Suprapubic skin (tissue), 4 donors: ENCODE results near the gene CSE1L. TPM values are rescaled to one million over a fixed set of nuclear protein-coding genes. Genes with fewer than 3 reads are reported as not detected.

Experiments used
- DNase-seq, 2 donors: peaks; one replicate each; pipeline ENCODE4 v3.0.0-alpha.2; 2019; ENCODE audit warnings: low spot score in 2 of 2
- H3K27ac ChIP-seq: fragments of 200-600 bp; sonication (generic); one replicate; pipeline ENCODE4 v1.5.1; 2019
- H3K27me3 ChIP-seq: fragments of 200-600 bp; sonication (generic); one replicate; pipeline ENCODE4 v1.5.1; 2019
- H3K36me3 ChIP-seq: fragments of 200-600 bp; sonication (generic); one replicate; pipeline ENCODE4 v1.5.1; 2019
- H3K4me1 ChIP-seq: fragments of 200-600 bp; sonication (generic); one replicate; pipeline ENCODE4 v1.5.1; 2019
- H3K4me3 ChIP-seq: fragments of 200-600 bp; sonication (generic); one replicate; pipeline ENCODE4 v1.5.1; 2019; ENCODE audit warnings: mild to moderate bottlenecking
- H3K9me3 ChIP-seq: fragments of 200-600 bp; sonication (generic); one replicate; pipeline ENCODE4 v1.5.1; 2019
- EP300 ChIP-seq: sonication (generic); formaldehyde crosslinking; IDR thresholded peaks from one replicate; pipeline ENCODE4 v1.6.1; 2017; ENCODE audit warnings: antibody characterized with exemption
- POLR2A ChIP-seq, 2 donors: fragments of 450-650 bp; IDR thresholded peaks; one replicate each; pipeline ENCODE4 v1.6.1; 2017; ENCODE audit warnings: antibody characterized with exemption in 2 of 2, mild to moderate bottlenecking in 2 of 2, moderate library complexity in 2 of 2
- POLR2AphosphoS5 ChIP-seq, 3 donors: sonication (generic); formaldehyde crosslinking; IDR thresholded peaks; one replicate each; pipeline ENCODE4 v1.6.1; 2017; ENCODE audit warnings: antibody characterized with exemption in 3 of 3
- WGBS: methylation state at CpG from one replicate; pipeline ENCODE4 v1.1.5; 2018; 5-methylcytosine and 5-hydroxymethylcytosine counted together
- total RNA-seq, 4 donors: library from RNA; depleted of rRNA; stranded (reverse); fragments of >200 nt; gene quantifications; one replicate each; pipeline ENCODE4 v1.1.0, GENCODE V29; 2016
- TF ChIP-seq, protein P1 (sequence below), 2 donors: fragments of 200-600 bp in 1 of 2; fragments of 450-650 bp in 1 of 2; sonication (generic) in 1 of 2; IDR thresholded peaks; one replicate each; pipeline ENCODE4 v1.5.1; 2016 to 2019; ENCODE audit warnings: antibody characterized with exemption in 2 of 2, mild to moderate bottlenecking in 1 of 2, moderate library complexity in 1 of 2

Gene CSE1L
- total RNA-seq, 4 donors from 2014 or later: 38.4 to 47.0 (median 42.6) TPM

DNA sequence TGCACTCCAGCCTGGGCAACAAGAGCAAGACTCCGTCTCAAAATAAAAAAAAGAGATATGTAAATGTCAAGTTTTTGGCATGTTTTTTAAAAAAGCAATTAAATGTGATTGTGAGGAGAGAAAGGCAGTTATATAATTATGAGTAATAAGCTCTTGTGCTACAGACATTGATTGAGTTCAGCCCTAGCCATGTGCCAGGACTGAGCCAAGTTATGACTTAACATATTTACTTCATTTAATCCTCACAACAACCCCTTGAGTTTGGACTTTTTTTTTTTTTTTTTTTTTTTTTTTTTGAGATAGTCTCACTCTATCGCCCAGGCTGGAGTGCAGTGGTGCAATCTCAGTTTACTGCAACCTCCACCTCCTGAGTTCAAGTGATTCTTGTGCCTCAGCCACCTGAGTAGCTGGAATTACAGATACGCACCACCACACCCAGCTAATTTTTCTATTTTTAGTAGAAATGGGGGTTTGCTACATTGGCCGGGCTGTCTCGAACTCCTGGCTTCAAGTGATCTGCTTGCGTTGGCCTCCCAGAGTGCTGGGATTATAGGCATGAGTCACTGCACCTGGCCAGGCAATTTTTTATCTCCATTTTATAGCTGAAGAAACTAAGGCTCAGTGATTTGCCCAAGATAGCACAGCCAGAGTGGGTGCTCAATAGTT is 15.0 kb upstream of the CSE1L start:
- no peaks in the 10 kb centered on the region for H3K4me1 ChIP-seq
- H3K27me3 ChIP-seq: no peaks in the 10 kb centered on the region
- TF ChIP-seq, protein P1, sequence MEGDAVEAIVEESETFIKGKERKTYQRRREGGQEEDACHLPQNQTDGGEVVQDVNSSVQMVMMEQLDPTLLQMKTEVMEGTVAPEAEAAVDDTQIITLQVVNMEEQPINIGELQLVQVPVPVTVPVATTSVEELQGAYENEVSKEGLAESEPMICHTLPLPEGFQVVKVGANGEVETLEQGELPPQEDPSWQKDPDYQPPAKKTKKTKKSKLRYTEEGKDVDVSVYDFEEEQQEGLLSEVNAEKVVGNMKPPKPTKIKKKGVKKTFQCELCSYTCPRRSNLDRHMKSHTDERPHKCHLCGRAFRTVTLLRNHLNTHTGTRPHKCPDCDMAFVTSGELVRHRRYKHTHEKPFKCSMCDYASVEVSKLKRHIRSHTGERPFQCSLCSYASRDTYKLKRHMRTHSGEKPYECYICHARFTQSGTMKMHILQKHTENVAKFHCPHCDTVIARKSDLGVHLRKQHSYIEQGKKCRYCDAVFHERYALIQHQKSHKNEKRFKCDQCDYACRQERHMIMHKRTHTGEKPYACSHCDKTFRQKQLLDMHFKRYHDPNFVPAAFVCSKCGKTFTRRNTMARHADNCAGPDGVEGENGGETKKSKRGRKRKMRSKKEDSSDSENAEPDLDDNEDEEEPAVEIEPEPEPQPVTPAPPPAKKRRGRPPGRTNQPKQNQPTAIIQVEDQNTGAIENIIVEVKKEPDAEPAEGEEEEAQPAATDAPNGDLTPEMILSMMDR (IDR thresholded peaks at IDR 0.05): no peak
- TF ChIP-seq POLR2A (IDR thresholded peaks at IDR 0.05): no peak
- no peak for TF ChIP-seq POLR2AphosphoS5 (IDR thresholded peaks at IDR 0.05)
- no peak for TF ChIP-seq EP300
- 53% methylated on average over 6 of the region's 6 CpGs for WGBS
- H3K36me3 ChIP-seq: peaks cover 77% of the 10 kb centered on the region
- H3K27ac ChIP-seq: no peak overlapping the region
- no peaks in the 10 kb centered on the region for H3K9me3 ChIP-seq
- no peak overlapping the region for H3K4me3 ChIP-seq
- peak in 1 of 2 donors; percentile 41 for DNase-seq

DNA sequence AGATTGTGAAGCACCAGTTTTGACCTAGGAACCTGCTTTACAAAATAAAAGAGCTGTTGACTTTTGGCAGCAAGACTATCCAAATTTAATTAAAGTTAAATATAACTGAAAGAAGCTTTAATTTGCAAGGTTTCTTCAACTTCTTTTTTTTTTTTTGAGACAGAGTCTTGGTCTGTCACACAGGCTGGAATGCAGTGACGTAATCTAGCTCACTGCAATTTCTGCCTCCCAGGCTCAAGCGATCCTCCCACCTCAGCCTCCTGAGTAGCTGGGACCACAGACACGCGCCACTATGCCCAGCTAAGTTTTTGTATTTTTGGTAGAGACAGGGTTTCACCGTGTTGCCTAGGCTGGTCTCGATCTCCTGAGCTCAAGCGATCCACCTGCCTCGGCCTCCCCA is 13.7 kb upstream of the CSE1L start:
- WGBS: 93% methylated on average over 8 of the region's 8 CpGs

DNA sequence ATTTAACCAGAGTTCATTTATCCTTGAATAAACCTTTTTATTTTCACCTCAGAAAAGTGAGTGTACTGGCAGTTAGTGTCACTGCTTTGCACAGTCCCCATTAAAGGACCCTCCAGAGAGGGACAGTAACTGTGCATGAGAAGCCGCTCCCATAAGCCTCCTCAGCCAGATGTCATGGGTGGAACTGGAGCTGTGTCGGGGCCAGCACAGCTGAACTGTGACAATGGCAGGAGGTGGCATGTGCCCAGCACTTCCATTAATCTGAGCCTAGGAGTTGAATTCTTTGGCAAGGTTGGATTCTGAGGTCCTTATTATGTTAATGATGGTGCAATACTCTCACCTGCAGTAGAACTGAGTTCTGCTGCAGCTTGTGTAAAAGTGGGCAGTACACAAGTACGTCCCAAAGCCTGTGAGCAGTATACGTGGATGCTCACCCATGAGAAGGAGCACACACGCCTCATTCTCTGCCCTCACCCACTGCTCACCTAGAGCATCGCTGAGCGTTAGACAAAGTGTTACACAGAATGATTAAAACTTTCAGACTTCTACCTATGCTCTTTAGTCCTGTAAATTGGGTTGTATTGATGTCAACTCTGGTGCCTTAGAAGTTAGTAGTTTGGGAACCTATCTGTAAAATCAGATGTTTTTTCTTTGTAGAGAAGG is 11.9 kb upstream of the CSE1L start:
- Histone ChIP-seq H3K4me1 (no peaks in the 10 kb centered on the region), H3K4me3 (no peak overlapping the region), H3K36me3 (peaks cover 48% of the 10 kb centered on the region), H3K27me3 (no peaks in the 10 kb centered on the region), H3K27ac (no peak overlapping the region), H3K9me3 (no peaks in the 10 kb centered on the region)
- DNase-seq: peak in 1 of 2 donors; percentile 38
- 84% methylated on average over 7 of the region's 7 CpGs for WGBS
- TF ChIP-seq POLR2A (IDR thresholded peaks at IDR 0.05) (no peak), POLR2AphosphoS5 (IDR thresholded peaks at IDR 0.05) (no peak)

More for the DNA sequence above, 13.7 kb upstream of the CSE1L start:
- Histone ChIP-seq H3K36me3 (peaks cover 65% of the 10 kb centered on the region), H3K27ac (no peak overlapping the region), H3K4me1 (no peaks in the 10 kb centered on the region), H3K27me3 (no peaks in the 10 kb centered on the region), H3K4me3 (no peak overlapping the region), H3K9me3 (no peaks in the 10 kb centered on the region)
- DNase-seq: no peak
- TF ChIP-seq, protein P1 (IDR thresholded peaks at IDR 0.05): no peak
- TF ChIP-seq POLR2A (IDR thresholded peaks at IDR 0.05): no peak
- TF ChIP-seq POLR2AphosphoS5 (IDR thresholded peaks at IDR 0.05): no peak
- no peak for TF ChIP-seq EP300

DNA sequence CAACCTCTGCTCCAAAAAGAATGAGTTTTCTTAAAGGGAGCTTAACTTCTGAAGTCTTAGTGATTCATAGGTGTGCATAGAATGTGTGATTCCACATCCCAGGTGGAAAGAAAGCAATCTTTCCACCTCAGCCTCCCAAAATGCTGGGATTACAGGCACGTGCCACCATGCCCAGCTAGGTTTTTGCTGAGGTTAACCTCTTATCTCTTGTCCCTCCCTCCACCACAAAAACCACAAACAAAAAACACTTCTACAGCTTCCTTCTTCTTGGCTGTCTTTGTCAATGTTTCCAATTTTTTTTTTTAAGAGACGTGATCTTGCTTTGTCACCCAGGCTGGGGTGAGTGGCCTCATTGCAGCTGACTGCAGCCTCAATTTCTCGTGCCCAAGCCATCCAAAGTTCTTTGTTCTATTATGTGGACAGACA is 8.1 kb upstream of the CSE1L start:
- Histone ChIP-seq H3K27ac (no peak overlapping the region), H3K36me3 (peaks cover 28% of the 10 kb centered on the region), H3K4me3 (no peak overlapping the region), H3K9me3 (no peaks in the 10 kb centered on the region), H3K27me3 (no peaks in the 10 kb centered on the region), H3K4me1 (peaks cover 3% of the 10 kb centered on the region)
- DNase-seq: no peak
- 54% methylated on average over 3 of the region's 3 CpGs for WGBS
- TF ChIP-seq EP300 (no peak), POLR2AphosphoS5 (IDR thresholded peaks at IDR 0.05) (no peak), POLR2A (IDR thresholded peaks at IDR 0.05) (no peak)
- TF ChIP-seq, protein P1 (IDR thresholded peaks at IDR 0.05): no peak

DNA sequence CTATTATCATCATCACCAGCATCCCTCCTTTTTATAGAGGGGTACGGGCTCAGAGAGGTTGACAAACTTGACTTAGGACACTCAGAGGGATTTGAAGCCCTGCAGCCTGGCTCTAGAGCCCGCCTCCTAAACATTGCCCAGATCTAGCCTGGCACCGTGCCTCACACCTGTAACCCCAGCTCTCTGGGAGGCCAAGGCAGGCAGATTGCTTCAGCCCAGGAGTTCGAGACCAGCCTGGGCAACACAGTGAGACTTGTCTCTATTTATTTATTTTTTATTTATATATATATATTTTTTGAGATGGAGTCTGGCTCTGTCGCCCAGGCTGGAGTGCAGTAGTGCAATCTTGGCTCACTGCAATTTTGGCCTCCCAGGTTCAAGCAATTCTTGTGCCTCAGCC is 6.3 kb upstream of the CSE1L start:
- WGBS: 92% methylated on average over 5 of the region's 5 CpGs
- Histone ChIP-seq H3K27me3 (no peaks in the 10 kb centered on the region), H3K4me1 (peaks cover 3% of the 10 kb centered on the region), H3K27ac (no peak overlapping the region), H3K9me3 (no peaks in the 10 kb centered on the region), H3K4me3 (no peak overlapping the region), H3K36me3 (peaks cover 11% of the 10 kb centered on the region)
- DNase-seq: no peak
- TF ChIP-seq, protein P1 (IDR thresholded peaks at IDR 0.05): no peak
- TF ChIP-seq POLR2AphosphoS5 (IDR thresholded peaks at IDR 0.05) (no peak), POLR2A (IDR thresholded peaks at IDR 0.05) (no peak), EP300 (no peak)
